HL-60/S4 (cell line): ENCODE measurements around the gene SIRT7.
"Not testable (repeated sequence)": the region's sequence is repeated elsewhere in the genome, so short reads cannot be mapped to it uniquely, and the experiment has no call there.

Source experiments
- in situ Hi-C: fragments of 300-500 bp; cut with MboI; formaldehyde crosslinking; loops from 2 replicates; pipeline ENCODE4 v1.14.3; 2022; ENCODE audit warnings: low sequenced_read_pairs

SIRT7 gene

GRCh38 chr17:81955756-81956544 is 38.0 kb upstream of the SIRT7 start:
- in situ Hi-C loops = no loop called here

- in situ Hi-C loops = no loop called here
Measured at GRCh38 chr17:81955058-81955681, 37.2 kb upstream of the SIRT7 start.

- in situ Hi-C loops = no loop called here
Measured at GRCh38 chr17:81954131-81955057, 36.4 kb upstream of the SIRT7 start.

- in situ Hi-C loops = not testable (repeated sequence)
Measured at GRCh38 chr17:81953443-81953842, 35.5 kb upstream of the SIRT7 start.

GRCh38 chr17:81952792-81953228 is 34.8 kb upstream of the SIRT7 start:
- in situ Hi-C loops = no loop called here

GRCh38 chr17:81951785-81952684 is 34.1 kb upstream of the SIRT7 start:
- in situ Hi-C loops = no loop called here

- in situ Hi-C loops = no loop called here
Measured at GRCh38 chr17:81950501-81950900, 32.5 kb upstream of the SIRT7 start.

- in situ Hi-C loops = no loop called here
Measured at GRCh38 chr17:81948635-81949378, 30.8 kb upstream of the SIRT7 start.

- in situ Hi-C loops = no loop called here
Measured at GRCh38 chr17:81947189-81947588, 29.2 kb upstream of the SIRT7 start, which contains the start of gene MYADML2. MYADML2 (minus strand) TSS chr17:81947233; CDS start chr17:81941741, 5,492 bp downstream.

- in situ Hi-C loops = no loop called here
Measured at GRCh38 chr17:81944858-81945257, 26.9 kb upstream of the SIRT7 start.

GRCh38 chr17:81942167-81942553 is 24.2 kb upstream of the SIRT7 start:
- in situ Hi-C loops = no loop called here

- in situ Hi-C loops = no loop called here
Measured at GRCh38 chr17:81941484-81942166, 23.6 kb upstream of the SIRT7 start.

GRCh38 chr17:81940538-81941483 is 22.8 kb upstream of the SIRT7 start:
- in situ Hi-C loops = no loop called here

- in situ Hi-C loops = no loop called here
Measured at GRCh38 chr17:81939881-81940385, 22.0 kb upstream of the SIRT7 start.

GRCh38 chr17:81939218-81939617 is 21.2 kb upstream of the SIRT7 start:
- in situ Hi-C loops = no loop called here

- in situ Hi-C loops = no loop called here
Measured at GRCh38 chr17:81935709-81936084, 17.7 kb upstream of the SIRT7 start.

GRCh38 chr17:81934850-81935708 is 17.1 kb upstream of the SIRT7 start:
- in situ Hi-C loops = no loop called here
